NCI-H2081 (cell line): ENCODE results near the gene INTS7.
"Not testable (repeated sequence)": the region's sequence is repeated elsewhere in the genome, so short reads cannot be mapped to it uniquely, and the experiment has no call there.

Experiments
- DNase-seq, 2 experiments: peaks; one replicate each; lab custom pipeline; 2025; lab: John Stamatoyannopoulos, UW

INTS7 gene

GRCh38 chr1:211935448-211935970, 99.8 kb downstream of the INTS7 start:
- no peak for DNase-seq

- no peak for DNase-seq
Measured at GRCh38 chr1:211933946-211934714, 101.2 kb downstream of the INTS7 start.

GRCh38 chr1:211932933-211933254, 102.5 kb downstream of the INTS7 start:
- no peak for DNase-seq

- DNase-seq, result no peak
Measured at GRCh38 chr1:211932231-211932932, 103.0 kb downstream of the INTS7 start.

- no peak for DNase-seq
Measured at GRCh38 chr1:211929683-211930082, 105.7 kb downstream of the INTS7 start.

- DNase-seq, result peak; percentile 65 to 87
Measured at GRCh38 chr1:211928993-211929637, 106.2 kb downstream of the INTS7 start.

GRCh38 chr1:211928290-211928801, 107.0 kb downstream of the INTS7 start:
- peak; percentile 59 to 87 for DNase-seq

GRCh38 chr1:211925016-211925415, 110.3 kb downstream of the INTS7 start:
- peak; percentile 73 to 88 for DNase-seq

- DNase-seq, result no peak
Measured at GRCh38 chr1:211924256-211924655, 111.1 kb downstream of the INTS7 start.

GRCh38 chr1:211923095-211923494, 112.3 kb downstream of the INTS7 start:
- no peak for DNase-seq

GRCh38 chr1:211921579-211922095, 113.7 kb downstream of the INTS7 start:
- no peak for DNase-seq

GRCh38 chr1:211920602-211921226, 114.6 kb downstream of the INTS7 start:
- DNase-seq, result no peak

- peak in 1 of 2 experiments; percentile 55 for DNase-seq
Measured at GRCh38 chr1:211920141-211920572, 115.2 kb downstream of the INTS7 start.

- no peak for DNase-seq
Measured at GRCh38 chr1:211918843-211919414, 116.4 kb downstream of the INTS7 start.

GRCh38 chr1:211916458-211916857, 118.9 kb downstream of the INTS7 start:
- DNase-seq, result not testable (repeated sequence)

- no peak for DNase-seq
Measured at GRCh38 chr1:211915924-211916323, 119.4 kb downstream of the INTS7 start.

GRCh38 chr1:211912844-211913432, 122.4 kb downstream of the INTS7 start:
- DNase-seq, result no peak

- DNase-seq, result no peak
Measured at GRCh38 chr1:211912038-211912437, 123.3 kb downstream of the INTS7 start.

- DNase-seq, result no peak
Measured at GRCh38 chr1:211910913-211911485, 124.4 kb downstream of the INTS7 start.

GRCh38 chr1:211910113-211910884, 125.1 kb downstream of the INTS7 start:
- no peak for DNase-seq
